Hematopoietic multipotent progenitor cell treated with erythropoietin and hydrocortisone succinate and interleukin-3 and kit ligand, for 17 days (in vitro differentiated cells): ENCODE data around the gene TASP1.

Experiments used
- DNase-seq: peaks from one replicate; pipeline ENCODE4 v3.0.0-alpha.2; 2015; ENCODE audit warnings: low spot score

TASP1 gene

DNA sequence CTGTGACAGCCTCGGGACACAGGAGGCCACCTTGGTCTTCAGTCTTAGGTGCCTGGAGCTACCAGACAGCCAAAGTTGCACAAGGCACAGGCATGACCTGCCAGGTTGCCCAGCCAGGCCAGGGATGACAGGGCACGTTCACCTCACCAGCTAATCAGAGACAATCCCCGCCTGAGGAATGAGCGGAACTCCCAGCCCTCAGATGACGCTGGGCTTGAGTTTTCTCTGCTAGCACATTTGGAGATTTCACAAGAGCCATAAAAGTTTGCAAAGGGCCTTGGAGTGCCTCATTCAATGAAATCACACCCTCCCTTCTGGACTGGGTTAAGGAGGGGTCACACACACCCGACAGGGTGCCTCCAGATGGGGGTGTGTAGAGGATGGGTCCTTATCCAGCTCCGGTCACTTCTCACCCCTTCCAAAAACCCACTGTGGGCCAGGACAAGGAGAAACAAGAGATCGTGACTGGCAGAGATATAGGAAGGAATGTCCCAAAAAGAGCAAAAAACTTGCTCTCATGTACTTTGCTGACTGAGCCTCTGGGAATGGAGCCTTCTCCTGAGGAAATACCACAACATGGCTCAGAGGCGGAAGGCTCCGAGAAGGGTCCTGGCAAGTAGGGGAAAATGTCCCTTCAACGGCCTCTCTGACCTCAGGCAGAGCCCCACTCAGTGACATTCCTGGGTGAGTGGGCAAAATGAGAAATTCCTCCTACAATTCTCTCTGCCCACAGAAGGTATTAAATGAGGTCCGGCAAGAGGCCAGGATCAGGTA lies 296.1 kb downstream of the TASP1 start:
- no peak for DNase-seq

DNA sequence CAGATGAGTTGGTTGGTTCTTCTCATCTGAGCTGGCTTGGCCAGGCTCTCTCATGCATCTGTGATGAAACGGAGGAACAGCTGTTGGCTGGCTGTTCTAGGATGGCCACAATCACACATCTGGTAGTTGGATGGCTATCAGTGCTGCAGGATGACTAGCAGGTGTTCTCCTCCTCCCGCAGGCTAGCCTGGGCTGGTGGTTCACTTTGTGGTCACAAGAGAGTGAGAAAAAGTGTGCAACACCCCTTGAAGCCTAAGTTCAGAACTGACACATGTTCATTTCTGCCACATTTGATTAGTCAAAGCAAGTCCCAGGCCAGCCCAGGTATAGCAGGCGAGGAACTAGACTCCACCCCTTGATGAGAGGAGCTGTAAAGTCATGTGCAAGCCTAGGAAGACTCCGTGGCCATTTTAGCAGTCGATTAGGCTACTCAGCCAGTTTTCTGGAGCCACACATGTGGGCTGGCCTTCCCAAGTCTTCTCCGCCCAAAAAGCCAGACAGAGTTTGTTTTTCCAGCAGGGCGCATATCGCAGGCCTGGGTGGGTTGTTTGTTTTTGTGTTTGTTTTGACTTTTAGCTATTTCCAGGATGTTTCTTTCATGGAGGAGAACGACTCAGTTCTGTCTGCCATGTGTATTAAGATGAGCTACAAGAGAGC lies 296.9 kb downstream of the TASP1 start:
- no peak for DNase-seq

DNA sequence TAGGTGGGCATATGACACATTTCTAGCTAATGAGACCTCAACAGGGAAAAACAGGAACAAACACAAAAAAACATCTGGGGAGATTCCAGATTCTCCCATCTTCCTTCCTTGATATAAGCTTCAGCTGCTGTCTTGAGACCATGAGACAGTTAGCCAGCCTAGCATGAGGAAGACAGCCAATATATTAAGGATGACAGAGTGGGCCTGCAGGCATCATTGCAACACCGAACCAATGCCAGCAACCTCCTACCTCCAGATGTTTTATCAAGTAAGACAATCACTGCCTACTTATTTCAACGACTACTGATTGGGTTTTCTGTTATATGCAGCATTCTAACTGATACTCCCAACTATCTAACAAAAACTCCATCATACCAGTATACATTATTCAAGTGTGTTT lies 298.6 kb downstream of the TASP1 start:
- no peak for DNase-seq
